Stomach (tissue), 9 donors: Measurements from ENCODE around the gene STX18. TPM values are rescaled to one million over a fixed set of nuclear protein-coding genes. Genes with fewer than 3 reads are reported as not detected.

ENCODE experiments used
- DNase-seq, 2 donors: peaks; one replicate each; pipeline versions ENCODE4 v3.0.0 to v3.0.0-alpha.2; 2013 to 2019
- H3K27ac ChIP-seq, 5 donors: fragments of 200-600 bp in 4 of 5; sonication (generic) in 4 of 5; one replicate each; pipeline ENCODE4 v1.5.1; 2013 to 2019; ENCODE audit warnings: mild to moderate bottlenecking in 1 of 5, moderate library complexity in 1 of 5
- H3K27me3 ChIP-seq, 3 donors: fragments of 200-600 bp; sonication (generic); one replicate each; pipeline ENCODE4 v1.5.1; 2017 to 2019; ENCODE audit warnings: mixed run types in 1 of 3
- H3K36me3 ChIP-seq, 4 donors: fragments of 200-600 bp; sonication (generic); 1 replicate in 3 of 4; 2 replicates in 1 of 4; pipeline ENCODE4 v1.5.1; 2016 to 2019
- H3K4me1 ChIP-seq, 4 donors: fragments of 200-600 bp; sonication (generic); one replicate each; pipeline ENCODE4 v1.5.1; 2016 to 2019
- H3K4me3 ChIP-seq, 4 donors: fragments of 200-600 bp; sonication (generic) in 3 of 4; one replicate each; pipeline ENCODE4 v1.5.1; 2016 to 2019; ENCODE audit warnings: mild to moderate bottlenecking in 1 of 4
- H3K9me3 ChIP-seq, 4 donors: fragments of 200-600 bp; sonication (generic); one replicate each; pipeline ENCODE4 v1.5.1; 2016 to 2019
- EP300 ChIP-seq: sonication (generic); formaldehyde crosslinking; IDR thresholded peaks from one replicate; pipeline ENCODE4 v1.6.1; 2017; ENCODE audit warnings: antibody characterized with exemption
- POLR2A ChIP-seq, 4 donors: fragments of 450-650 bp; IDR thresholded peaks; one replicate each; pipeline ENCODE4 v1.6.1; 2016; ENCODE audit warnings: antibody characterized with exemption in 4 of 4, control low read depth in 2 of 4, mild to moderate bottlenecking in 1 of 4, moderate library complexity in 1 of 4
- POLR2AphosphoS5 ChIP-seq, 3 donors: sonication (generic); formaldehyde crosslinking; IDR thresholded peaks; one replicate each; pipeline ENCODE4 v1.6.1; 2016; ENCODE audit warnings: antibody characterized with exemption in 3 of 3
- WGBS, 5 donors: extraction: QIAGEN DNeasy Blood & Tissue Kit in 3 of 5; methylation state at CpG; one replicate each; pipeline versions ENCODE4 v1.1.5 to v1.1.7; 2013 to 2018; 5-methylcytosine and 5-hydroxymethylcytosine counted together
- intact Hi-C: fragments of 100-400 bp; cut with DNase I; formaldehyde crosslinking; loops from one replicate; pipeline ENCODE4 v1.15.1; 2023; ENCODE audit warnings: low total_unique reads
- polyA plus RNA-seq, 3 donors: library from polyadenylated mRNA; stranded (reverse); fragments of 200-250 nt; gene quantifications; one replicate each; pipeline ENCODE4 v1.2.3, GENCODE V29; 2013
- total RNA-seq, 5 donors: library from RNA; depleted of rRNA; stranded (reverse); fragments of >200 nt; gene quantifications; one replicate each; pipeline versions ENCODE4 v1.1.0 to v1.2.3, GENCODE V29; 2014 to 2016
- TF ChIP-seq, protein P1 (sequence below), 7 experiments: fragments of 450-650 bp in 4 of 7; fragments of 200-600 bp in 3 of 7; sonication (generic) in 3 of 7; IDR thresholded peaks; one replicate each; pipeline ENCODE4 v1.5.1; 2016 to 2019; ENCODE audit warnings: antibody characterized with exemption in 7 of 7, control low read depth in 2 of 7, mild to moderate bottlenecking in 1 of 7
- donor health status: healthy with polysubstance abuse.
- donor health status: Bipolar disorder and iron deficiency.
- donor health status: healthy.

The STX18 gene
- total and polyA plus RNA-seq, 8 donors = 17.1 to 91.6 (median 26.3) TPM

DNA sequence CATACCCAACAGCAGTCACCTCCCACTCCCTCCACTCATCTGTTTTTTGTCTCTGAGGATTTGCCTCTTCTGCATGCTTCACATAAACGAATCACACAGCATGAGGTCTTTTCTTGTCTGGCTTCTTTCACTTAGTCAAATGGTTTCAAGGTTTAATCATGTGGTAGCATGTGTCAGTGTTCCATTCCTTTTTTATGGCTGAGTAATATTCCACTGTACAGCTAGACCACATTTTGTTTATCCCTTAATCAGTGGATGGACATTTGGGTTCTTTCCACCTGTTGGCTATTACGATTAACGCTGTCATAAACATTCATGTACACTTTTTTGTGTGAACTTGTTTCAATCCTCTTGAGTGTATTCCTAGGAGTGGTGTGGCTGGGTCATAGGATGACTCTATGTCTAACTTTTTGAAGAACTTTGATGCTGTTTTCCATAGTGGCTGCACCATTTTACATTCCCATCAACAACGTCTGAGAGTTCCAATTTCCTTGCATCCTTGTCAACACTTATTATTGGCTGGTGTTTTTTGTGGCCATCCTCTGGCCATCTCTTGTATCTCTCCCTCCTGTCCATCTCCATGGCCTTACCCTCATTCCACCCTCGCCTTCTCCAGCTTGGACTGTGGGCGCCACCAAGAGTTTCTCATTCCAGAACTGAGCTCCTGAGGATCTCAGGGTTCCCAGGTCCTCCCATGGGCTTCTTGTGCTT, 167.3 kb downstream of the STX18 start:
- no peak overlapping the region for H3K27ac ChIP-seq
- intact Hi-C loops = no loop called here
- 78 to 86% (median 78%) methylated on average over 6 of the region's 6 CpGs for WGBS, 5 donors
- no peaks in the 10 kb centered on the region for H3K36me3 ChIP-seq
- H3K27me3 ChIP-seq = peaks cover 0 to 33% (median 0%) of the 10 kb centered on the region in 3 donors
- TF ChIP-seq EP300 = no peak
- TF ChIP-seq, protein P1, sequence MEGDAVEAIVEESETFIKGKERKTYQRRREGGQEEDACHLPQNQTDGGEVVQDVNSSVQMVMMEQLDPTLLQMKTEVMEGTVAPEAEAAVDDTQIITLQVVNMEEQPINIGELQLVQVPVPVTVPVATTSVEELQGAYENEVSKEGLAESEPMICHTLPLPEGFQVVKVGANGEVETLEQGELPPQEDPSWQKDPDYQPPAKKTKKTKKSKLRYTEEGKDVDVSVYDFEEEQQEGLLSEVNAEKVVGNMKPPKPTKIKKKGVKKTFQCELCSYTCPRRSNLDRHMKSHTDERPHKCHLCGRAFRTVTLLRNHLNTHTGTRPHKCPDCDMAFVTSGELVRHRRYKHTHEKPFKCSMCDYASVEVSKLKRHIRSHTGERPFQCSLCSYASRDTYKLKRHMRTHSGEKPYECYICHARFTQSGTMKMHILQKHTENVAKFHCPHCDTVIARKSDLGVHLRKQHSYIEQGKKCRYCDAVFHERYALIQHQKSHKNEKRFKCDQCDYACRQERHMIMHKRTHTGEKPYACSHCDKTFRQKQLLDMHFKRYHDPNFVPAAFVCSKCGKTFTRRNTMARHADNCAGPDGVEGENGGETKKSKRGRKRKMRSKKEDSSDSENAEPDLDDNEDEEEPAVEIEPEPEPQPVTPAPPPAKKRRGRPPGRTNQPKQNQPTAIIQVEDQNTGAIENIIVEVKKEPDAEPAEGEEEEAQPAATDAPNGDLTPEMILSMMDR (IDR thresholded peaks at IDR 0.05) = no peak
- TF ChIP-seq POLR2A (IDR thresholded peaks at IDR 0.05) = no peak
- no peak for TF ChIP-seq POLR2AphosphoS5 (IDR thresholded peaks at IDR 0.05)
- no peak for DNase-seq
- no peak overlapping the region for H3K4me3 ChIP-seq
- H3K9me3 ChIP-seq = peaks cover 0 to 22% (median 13%) of the 10 kb centered on the region in 4 donors
- no peaks in the 10 kb centered on the region for H3K4me1 ChIP-seq

Other genes with a start within 250 kb of the STX18 start
- gene NSG1, start 154.9 kb downstream of the STX18 start, total RNA-seq = 1 to 10 TPM in 4 of 5 donors, not detected in 1; 1.2 to 8.1 (median 1.8) TPM
- 10 to 100 TPM in 1 of 3 donors, 1 to 10 TPM in 2; 4.1 to 13.6 (median 8.0) TPM for gene NSG1, start 154.9 kb downstream of the STX18 start, polyA plus RNA-seq